Stimulated activated CD4-positive, alpha-beta T cell treated with anti-CD3 and anti-CD28 coated beads, TNF-alpha, amount 100 ng/mL, for 1 hour (primary cell): ENCODE data around the gene RINL.
"Not testable (repeated sequence)": the region's sequence is repeated elsewhere in the genome, so short reads cannot be mapped to it uniquely, and the experiment has no call there.

Experiments used
- DNase-seq, 3 donors: peaks; one replicate each; pipeline ENCODE4 v3.0.0-alpha.2; 2020; ENCODE audit warnings: low read depth in 3 of 3, low spot score in 1 of 3

Gene RINL

GRCh38 chr19:38878575-38879399 lies 712 bp upstream of the RINL start:
- no peak for DNase-seq

- no peak for DNase-seq
Observed at GRCh38 chr19:38875656-38876395, 2.2 kb downstream of the RINL start.

- not testable (repeated sequence) for DNase-seq
Observed at GRCh38 chr19:38873400-38873799, 4.7 kb downstream of the RINL start.

DNA sequence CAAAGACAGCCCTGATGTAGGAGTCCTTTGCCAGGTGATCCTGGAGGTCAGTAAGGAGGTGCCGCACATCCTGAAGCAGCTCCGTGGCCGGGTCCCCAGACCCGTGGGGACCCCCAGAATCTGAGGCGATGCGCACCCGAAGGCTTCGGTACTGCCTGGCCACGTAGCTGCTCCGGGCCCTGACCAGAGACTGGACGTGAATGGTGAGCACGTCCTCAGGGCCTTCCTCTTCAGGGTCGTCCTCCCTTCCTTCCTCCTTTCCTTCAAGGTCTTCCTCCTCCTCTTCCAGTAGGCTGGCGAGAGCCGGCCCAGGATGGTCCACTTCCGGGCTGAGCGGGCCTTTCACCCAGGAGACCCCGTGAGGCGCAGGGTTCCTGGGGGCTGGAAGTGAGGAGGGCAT lies 7.5 kb downstream of the RINL start:
- DNase-seq = no peak

GRCh38 chr19:38869836-38870607 lies 8.1 kb downstream of the RINL start:
- DNase-seq = peak; percentile 89 to 92 (median 89)

- DNase-seq = no peak
Observed at GRCh38 chr19:38869160-38869835, 8.8 kb downstream of the RINL start.

GRCh38 chr19:38868551-38868950 lies 9.5 kb downstream of the RINL start:
- no peak for DNase-seq

DNA sequence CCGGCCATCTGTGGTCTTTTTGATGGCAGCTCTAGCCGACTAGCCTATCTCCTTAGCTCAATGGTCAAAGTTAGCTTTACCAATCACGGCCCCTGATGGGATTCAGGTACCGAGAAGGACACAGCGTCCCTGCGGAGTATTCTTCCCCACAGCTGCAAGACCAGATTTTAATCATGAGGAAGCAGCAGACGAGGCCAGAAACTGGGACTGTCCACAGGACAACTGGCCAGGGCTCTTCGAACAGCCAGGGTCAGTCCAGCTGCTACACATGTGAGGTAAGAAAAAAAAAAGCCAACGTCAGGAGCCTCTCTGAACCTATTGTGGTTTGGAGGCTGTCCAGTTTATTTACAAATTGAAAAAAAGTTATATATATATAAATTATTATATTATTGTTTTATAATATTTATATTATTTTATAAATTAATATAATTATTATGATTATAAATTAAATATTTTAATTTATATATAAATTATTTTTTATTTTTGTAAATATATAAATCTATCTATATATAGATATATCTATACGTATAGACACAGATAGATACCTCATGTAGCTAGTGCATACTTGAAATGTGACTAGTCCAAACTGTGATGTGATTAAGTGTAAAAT lies 10.8 kb downstream of the RINL start:
- no peak for DNase-seq

DNA sequence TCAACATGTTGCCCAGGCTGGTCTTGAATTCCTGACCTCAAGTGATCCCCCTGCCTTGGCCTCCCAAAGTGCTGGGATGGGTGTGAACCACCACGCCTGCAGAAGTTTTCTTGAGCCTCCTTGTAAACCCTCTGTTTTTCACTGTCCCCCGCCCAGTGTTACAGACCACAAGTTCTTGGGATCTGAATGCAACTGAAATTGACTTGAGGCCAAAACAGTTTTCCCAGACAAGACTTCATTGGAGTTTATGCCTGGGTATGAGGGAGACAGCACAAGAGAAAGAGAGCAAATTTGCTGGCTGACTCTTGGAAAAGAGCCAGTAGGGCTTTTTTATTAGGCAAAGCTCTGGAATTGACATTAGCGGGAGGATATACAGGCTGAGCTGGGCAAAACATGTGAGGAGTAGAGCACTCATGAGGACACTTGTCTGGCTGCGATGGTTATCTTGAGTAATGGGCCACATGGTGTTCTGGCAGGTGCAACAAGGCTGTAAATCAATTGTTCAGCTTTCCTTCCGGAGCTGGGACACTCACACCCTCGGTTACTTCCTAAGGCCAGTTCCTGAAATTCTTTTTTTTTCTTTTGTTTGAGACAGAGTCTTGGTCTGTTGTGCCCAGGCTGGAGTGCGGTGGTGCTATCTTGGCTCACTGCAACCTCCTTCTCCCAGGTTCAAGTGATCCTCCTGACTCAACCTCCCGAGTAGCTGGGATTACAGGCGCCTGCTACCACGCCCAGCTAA lies 15.6 kb downstream of the RINL start:
- no peak for DNase-seq

GRCh38 chr19:38861368-38861767 lies 16.7 kb downstream of the RINL start:
- DNase-seq = no peak

- DNase-seq = not testable (repeated sequence)
Observed at GRCh38 chr19:38859631-38860204, 18.4 kb downstream of the RINL start.

- no peak for DNase-seq
Observed at GRCh38 chr19:38856813-38857212, 21.3 kb downstream of the RINL start.

- DNase-seq = not testable (repeated sequence)
Observed at GRCh38 chr19:38855751-38856150, 22.3 kb downstream of the RINL start.

DNA sequence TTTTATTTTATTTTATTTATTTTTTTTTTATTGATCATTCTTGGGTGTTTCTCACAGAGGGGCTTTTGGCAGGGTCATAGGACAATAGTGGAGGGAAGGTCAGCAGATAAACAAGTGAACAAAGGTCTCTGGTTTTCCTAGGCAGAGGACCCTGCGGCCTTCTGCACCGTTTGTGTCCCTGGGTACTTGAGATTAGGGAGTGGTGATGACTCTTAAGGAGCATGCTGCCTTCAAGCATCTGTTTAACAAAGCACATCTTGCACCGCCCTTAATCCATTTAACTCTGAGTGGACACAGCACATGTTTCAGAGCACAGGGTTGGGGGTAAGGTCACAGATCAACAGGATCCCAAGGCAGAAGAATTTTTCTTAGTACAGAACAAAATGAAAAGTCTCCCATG lies 23.1 kb downstream of the RINL start:
- not testable (repeated sequence) for DNase-seq

DNA sequence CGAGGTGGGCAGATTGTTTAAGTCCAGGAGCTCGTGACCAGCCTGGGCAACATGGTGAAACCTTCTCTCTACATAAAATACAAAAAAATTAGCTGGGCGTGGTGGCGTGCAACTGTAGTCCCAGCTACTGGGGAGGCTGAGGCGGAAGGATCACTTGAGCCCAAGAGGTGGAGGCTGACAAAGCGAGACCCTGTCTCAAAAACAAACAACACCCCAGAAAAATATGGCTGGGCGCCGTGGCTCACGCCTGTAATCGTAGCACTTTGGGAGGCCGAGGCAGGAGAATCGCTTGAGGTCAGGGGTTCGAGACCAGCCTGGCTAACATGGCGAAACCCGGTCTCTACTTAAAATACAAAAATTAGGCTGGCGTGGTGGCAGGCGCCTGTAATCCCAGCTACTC lies 24.9 kb downstream of the RINL start:
- no peak for DNase-seq

DNA sequence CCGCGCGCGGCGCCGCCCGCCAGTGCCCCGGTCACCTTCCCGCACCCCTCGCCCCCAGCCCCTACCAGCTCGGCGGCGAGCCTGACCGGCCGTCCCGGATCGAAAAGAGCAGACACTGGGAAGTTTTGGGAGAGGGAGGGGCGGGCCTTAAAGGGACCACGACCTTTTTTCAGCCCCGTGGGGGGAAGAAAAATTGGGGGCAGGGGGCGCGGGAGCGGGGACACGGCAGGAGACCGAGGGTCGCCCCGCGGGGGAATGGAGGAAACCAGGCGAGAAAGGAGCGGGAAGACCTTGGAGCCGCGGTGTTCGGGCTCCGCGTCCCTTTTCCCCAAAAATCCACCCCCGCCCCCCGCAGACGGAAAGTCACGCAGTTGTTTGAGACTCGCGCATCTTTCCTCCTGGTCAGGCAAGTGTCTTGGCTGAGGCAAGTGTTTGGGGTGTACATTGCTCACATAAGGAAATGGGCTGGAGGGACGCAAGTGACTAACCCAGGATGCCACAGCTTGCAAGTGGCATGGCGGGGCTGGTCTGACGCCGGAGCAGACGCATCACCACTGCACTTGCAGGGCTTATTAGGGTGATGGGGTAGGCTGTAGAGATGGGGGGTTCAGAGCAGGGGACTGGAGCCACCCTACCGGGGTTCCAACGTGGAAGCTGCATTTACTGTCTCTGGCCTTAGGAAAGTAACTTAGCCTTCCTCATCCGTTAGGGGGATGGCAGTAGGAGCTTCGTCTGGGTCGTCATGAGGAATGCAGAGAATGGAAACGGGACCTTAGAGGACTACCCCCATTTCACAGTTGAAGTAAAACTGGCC lies 25.6 kb downstream of the RINL start:
- peak in 1 of 3 donors; percentile 36 for DNase-seq

DNA sequence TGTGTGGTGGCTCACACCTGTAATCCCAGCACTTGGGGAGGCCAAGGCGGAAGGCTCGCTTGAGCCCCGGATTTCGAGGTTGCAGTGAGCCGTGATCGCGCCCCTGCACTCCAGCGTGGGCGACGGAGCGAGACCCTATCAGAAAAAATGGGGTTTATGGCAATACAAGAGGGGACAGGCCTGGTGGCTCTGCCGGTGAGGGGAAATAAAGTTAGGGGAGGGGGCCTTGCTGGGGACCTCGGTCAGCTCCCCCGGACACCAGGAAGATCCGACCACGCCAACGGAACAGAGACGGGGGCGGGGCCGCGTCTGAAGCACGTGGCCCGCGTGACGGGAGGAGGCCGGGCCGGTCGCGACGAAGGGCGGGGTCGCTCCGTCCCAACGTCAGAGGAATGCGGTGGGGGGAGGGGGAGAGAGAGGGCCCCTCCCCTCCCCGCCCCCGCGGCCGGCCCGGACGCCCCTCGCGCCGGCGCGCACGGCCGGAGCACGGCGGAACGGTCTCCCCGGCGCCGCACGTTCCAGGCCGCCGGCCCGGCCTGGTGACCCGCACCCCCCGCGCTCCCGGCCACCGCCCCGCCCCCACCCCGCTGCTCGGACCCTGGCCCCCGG lies 26.3 kb downstream of the RINL start:
- peak; percentile 67 to 83 (median 78) for DNase-seq

DNA sequence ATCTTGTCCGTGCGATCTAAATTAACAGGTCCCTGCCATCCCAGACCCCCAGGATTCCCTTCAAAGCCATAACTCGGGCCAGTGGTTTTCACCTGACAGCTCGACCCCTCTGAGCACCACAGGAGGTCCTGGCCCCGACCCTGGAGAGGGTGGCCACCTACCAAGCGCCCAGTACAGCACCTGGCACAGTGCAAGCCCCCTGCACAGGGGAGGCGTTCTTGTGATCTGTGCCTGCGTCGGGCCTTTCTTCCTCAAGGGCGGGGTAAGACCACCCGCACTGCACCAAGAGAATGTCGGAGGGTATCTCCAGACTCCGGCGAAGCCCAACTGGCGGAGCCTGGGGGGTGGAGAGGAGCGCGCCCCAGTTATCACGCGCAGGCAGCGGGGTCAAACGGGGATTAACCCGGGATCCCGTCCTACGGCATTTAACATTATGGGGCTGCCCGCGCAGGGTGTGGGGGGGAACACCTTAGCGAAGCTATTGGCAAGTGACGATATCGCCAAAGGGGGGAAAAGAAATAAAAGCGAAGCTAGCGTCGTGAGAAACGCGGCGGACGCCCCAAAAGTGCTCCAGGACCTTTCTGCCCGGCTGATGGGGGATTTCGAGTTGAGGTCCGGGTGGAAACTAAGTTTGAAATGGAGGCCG lies 27.0 kb downstream of the RINL start:
- no peak for DNase-seq
